Heart left ventricle (tissue), 16 donors: ENCODE data around the gene HARS1. TPM values are rescaled to one million over a fixed set of nuclear protein-coding genes. Genes with fewer than 3 reads are reported as not detected.

Experiments used
- ATAC-seq, 4 donors: fragments of 200-7000 bp; cut with Tn5 transposase; one replicate each; pipeline ENCODE4 v1.9.1; 2020 to 2022; ENCODE audit warnings: moderate library complexity in 4 of 4, mild to moderate bottlenecking in 3 of 4, moderate number of reproducible peaks in 1 of 4
- DNase-seq, 5 donors: peaks; one replicate each; pipeline ENCODE4 v3.0.0-alpha.2; 2020
- H3K27ac ChIP-seq, 12 donors: fragments of 200-600 bp; sonication (generic) in 4 of 12; one replicate each; pipeline versions ENCODE4 v1.5.0 to v1.8.0; 2016 to 2022; ENCODE audit warnings: mild to moderate bottlenecking in 2 of 12
- H3K27me3 ChIP-seq, 9 donors: fragments of 200-600 bp; sonication (generic) in 2 of 9; one replicate each; pipeline versions ENCODE4 v1.5.1 to v1.8.0; 2016 to 2022; ENCODE audit warnings: mild to moderate bottlenecking in 3 of 9
- H3K36me3 ChIP-seq, 9 donors: fragments of 200-600 bp; sonication (generic) in 2 of 9; one replicate each; pipeline versions ENCODE4 v1.5.0 to v1.8.0; 2018 to 2022; ENCODE audit warnings: mild to moderate bottlenecking in 2 of 9
- H3K4me1 ChIP-seq, 12 donors: fragments of 200-600 bp; sonication (generic) in 4 of 12; one replicate each; pipeline versions ENCODE4 v1.5.0 to v1.8.0; 2016 to 2022; ENCODE audit warnings: mild to moderate bottlenecking in 3 of 12
- H3K4me3 ChIP-seq, 12 donors: fragments of 200-600 bp; sonication (generic) in 4 of 12; one replicate each; pipeline versions ENCODE4 v1.5.0 to v1.8.0; 2017 to 2022; ENCODE audit warnings: mild to moderate bottlenecking in 9 of 12, moderate library complexity in 4 of 12
- H3K9me3 ChIP-seq, 12 donors: fragments of 200-600 bp; sonication (generic) in 4 of 12; one replicate each; pipeline versions ENCODE4 v1.5.0 to v1.8.0; 2016 to 2022; ENCODE audit warnings: mild to moderate bottlenecking in 1 of 12
- POLR2A ChIP-seq, 2 donors: fragments of 450-650 bp; IDR thresholded peaks; one replicate each; pipeline ENCODE4 v1.6.1; 2017; ENCODE audit warnings: antibody characterized with exemption in 2 of 2, mild to moderate bottlenecking in 2 of 2, moderate library complexity in 2 of 2
- WGBS, 4 donors: extraction: QIAGEN DNeasy Blood & Tissue Kit in 2 of 4; methylation state at CpG; one replicate each; pipeline versions ENCODE4 v1.1.5 to v1.1.7; 2013 to 2018; 5-methylcytosine and 5-hydroxymethylcytosine counted together
- intact Hi-C, 10 donors: fragments of 100-400 bp; cut with DNase I; formaldehyde crosslinking; loops; one replicate each; pipeline versions ENCODE4 v1.11.1 to v1.14.2; 2022
- polyA plus RNA-seq, 2 donors: library from polyadenylated mRNA; stranded (reverse); fragments of 200-250 nt; gene quantifications; one replicate each; pipeline ENCODE4 v1.2.3, GENCODE V29; 2013
- total RNA-seq, 9 donors: library from RNA; depleted of rRNA in 2 of 9; stranded (reverse); fragments of >200 nt in 2 of 9; fragmentation: NEBNext Ultra II Directional in 3 of 9; extraction: Animal tissue kit (Norgen Biotek cat#: 25700) in 3 of 9; gene quantifications; one replicate each; pipeline versions ENCODE4 v1.1.0 to v1.2.4, GENCODE V29; 2016 to 2023
- TF ChIP-seq, protein P1 (sequence below), 12 donors: fragments of 200-600 bp; sonication (generic) in 4 of 12; IDR thresholded peaks; one replicate each; pipeline versions ENCODE4 v1.5.0 to v1.8.0; 2018 to 2022; ENCODE audit warnings: antibody characterized with exemption in 12 of 12, mild to moderate bottlenecking in 5 of 12
- donor health status: ischemic (EF 13 %, LVEDD 7.1; RV severe dilation, severe dysfunction).
- donor health status: healthy with polysubstance abuse.
- donor health status: DM: no; HTN: yes; CAD: no.
- donor health status: DM: no; HTN: no; CAD: no.
- donor health status: ischemic (EF 25% LVEDD 6.9; RV normal size, moderate dysfunction).
- donor health status: ischemic (EF 25% LVEDD 5.7; RV mildly dilated, moderate dysfunction).
- donor health status: healthy.
- donor health status: DM: yes; HTN: yes; CAD: no.
- donor health status: ischemic (EF 35%, LVEDD 5.7; RV mildly dilated, moderate dysfunction).
- donor health status: nonischemic (EF 11% LVEDD 7.7; RV severe dilation, severe dysfunction).
- donor health status: DM: yes; HTN: yes; CAD: no.
- donor health status: PGD.
- donor health status: ischemic (EF 29% LVEDD 5.4; RV normal size, mild dysfunction).
- donor health status: nonischemic (EF 23%, LVEDD 6.1; RV moderate dilation, normal function).

HARS1 gene
- total and polyA plus RNA-seq, 11 donors: 31.3 to 58.6 (median 37.2) TPM

DNA sequence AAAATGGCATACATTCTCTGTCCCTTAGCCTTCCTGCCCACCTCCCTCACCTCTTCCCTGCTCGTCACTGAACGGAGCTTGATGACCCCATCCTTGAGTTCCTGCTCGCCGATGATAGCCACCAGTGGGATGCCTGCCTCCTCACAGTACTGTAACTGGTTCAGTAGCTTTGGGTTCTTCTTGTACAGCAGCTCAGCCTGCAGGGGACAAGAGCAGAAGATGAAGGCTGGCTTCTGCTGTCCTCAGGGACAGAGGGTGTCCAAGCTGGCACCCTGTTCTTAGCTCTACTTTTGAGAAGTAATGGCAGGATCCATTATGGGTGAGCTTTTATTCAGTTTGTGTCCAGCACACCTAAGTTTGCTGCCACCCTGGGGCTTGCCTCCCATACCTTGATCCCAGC, 16.5 kb downstream of the HARS1 start:
- Histone ChIP-seq H3K4me3 (no peak overlapping the region), H3K9me3 (no peaks in the 10 kb centered on the region), H3K36me3 (peaks cover 0 to 96% (median 87%) of the 10 kb centered on the region in 9 donors), H3K4me1 (peaks cover 0 to 3% (median 0%) of the 10 kb centered on the region in 12 donors), H3K27ac (no peak overlapping the region), H3K27me3 (no peaks in the 10 kb centered on the region)
- intact Hi-C loops: no loop called here
- DNase-seq: no peak
- TF ChIP-seq, protein P1, sequence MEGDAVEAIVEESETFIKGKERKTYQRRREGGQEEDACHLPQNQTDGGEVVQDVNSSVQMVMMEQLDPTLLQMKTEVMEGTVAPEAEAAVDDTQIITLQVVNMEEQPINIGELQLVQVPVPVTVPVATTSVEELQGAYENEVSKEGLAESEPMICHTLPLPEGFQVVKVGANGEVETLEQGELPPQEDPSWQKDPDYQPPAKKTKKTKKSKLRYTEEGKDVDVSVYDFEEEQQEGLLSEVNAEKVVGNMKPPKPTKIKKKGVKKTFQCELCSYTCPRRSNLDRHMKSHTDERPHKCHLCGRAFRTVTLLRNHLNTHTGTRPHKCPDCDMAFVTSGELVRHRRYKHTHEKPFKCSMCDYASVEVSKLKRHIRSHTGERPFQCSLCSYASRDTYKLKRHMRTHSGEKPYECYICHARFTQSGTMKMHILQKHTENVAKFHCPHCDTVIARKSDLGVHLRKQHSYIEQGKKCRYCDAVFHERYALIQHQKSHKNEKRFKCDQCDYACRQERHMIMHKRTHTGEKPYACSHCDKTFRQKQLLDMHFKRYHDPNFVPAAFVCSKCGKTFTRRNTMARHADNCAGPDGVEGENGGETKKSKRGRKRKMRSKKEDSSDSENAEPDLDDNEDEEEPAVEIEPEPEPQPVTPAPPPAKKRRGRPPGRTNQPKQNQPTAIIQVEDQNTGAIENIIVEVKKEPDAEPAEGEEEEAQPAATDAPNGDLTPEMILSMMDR (IDR thresholded peaks at IDR 0.05): no peak
- no peak for TF ChIP-seq POLR2A (IDR thresholded peaks at IDR 0.05)
- 92 to 100% (median 95%) methylated on average over 4 of the region's 4 CpGs for WGBS, 4 donors
- no peak for ATAC-seq

DNA sequence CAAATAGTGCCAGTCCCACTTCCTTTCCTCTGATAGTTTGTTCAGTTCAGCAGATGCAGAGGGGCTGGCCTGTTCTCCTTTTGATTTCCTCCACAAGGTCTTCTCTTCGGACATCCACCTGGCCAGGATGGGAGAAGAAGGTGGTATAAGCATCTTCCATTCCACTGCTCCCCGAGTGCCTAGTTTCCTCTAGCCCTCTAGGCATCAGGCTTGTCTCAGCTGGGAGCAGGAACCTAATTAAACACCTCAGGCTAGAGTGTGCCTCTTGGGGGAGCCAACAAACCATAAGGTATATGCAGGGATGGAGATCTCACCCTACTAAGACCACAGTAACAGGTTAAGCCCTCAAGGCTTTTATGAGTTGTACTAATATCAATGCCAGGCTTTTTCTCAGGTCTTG, 17.0 kb downstream of the HARS1 start:
- no peak overlapping the region for H3K4me3 ChIP-seq
- WGBS, 4 donors: 78 to 97% (median 91%) methylated on average over 2 of the region's 2 CpGs
- H3K36me3 ChIP-seq: peaks cover 0 to 96% (median 87%) of the 10 kb centered on the region in 9 donors
- DNase-seq (no peak), ATAC-seq (no peak)
- H3K27me3 ChIP-seq: no peaks in the 10 kb centered on the region
- peaks cover 0 to 3% (median 0%) of the 10 kb centered on the region in 12 donors for H3K4me1 ChIP-seq
- TF ChIP-seq, protein P1 (IDR thresholded peaks at IDR 0.05): no peak
- TF ChIP-seq POLR2A (IDR thresholded peaks at IDR 0.05): no peak
- intact Hi-C loops: no loop called here
- H3K27ac ChIP-seq: no peak overlapping the region
- H3K9me3 ChIP-seq: no peaks in the 10 kb centered on the region

DNA sequence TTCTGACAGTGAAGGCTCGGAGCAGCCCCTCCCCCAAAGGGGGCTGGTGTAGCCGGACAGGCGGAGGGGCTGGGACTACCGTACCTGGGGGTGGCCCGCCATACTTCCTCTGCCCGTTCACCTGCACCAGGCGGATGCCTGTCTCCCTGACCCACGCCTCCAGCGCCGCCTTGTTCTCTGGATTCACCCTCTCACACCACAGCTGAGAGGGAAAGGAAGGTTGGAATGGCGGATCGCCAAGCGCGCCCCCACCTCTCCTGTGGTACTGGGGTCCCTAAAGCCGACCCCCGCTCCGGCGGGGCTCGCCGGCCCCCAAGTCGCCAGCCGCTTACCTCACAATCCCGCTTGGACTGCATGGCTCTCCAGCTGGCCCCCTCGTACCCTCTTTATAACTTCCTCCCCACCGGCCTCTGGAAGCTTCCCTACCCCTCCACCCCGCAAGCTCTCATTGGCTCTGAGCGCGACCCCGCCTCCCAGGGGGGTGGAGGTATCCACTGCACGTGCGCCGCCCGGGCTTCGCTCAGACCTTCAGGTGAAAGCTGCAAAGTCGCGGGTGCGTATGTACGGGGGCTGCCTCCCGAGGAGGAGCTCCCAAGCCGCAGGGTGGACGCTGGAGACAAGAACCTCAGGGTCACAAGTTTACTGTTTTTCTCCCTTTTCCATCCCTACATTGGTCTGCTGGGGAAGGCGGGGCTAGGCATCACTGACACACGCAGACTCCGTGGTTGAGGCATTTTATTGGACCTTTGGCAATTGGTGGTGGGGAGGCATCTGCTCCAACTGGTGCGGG, 17.8 kb downstream of the HARS1 start, which contains the start of gene DND1:
Gene DND1 (minus strand): TSS at position 390 of the 790 bp plus-strand sequence. CDS start 34 bp downstream, at position 356.
- H3K4me1 ChIP-seq: peaks cover 0 to 3% (median 0%) of the 10 kb centered on the region in 12 donors
- TF ChIP-seq POLR2A (IDR thresholded peaks at IDR 0.05): no peak
- TF ChIP-seq, protein P1 (IDR thresholded peaks at IDR 0.05): no peak
- ATAC-seq (peak in 2 of 4 donors; percentile 3 to 15), DNase-seq (no peak)
- WGBS, 4 donors: 86 to 92% (median 88%) methylated on average over 42 to 45 of the region's 45 CpGs
- no peaks in the 10 kb centered on the region for H3K27me3 ChIP-seq
- intact Hi-C loops: no loop called here
- no peaks in the 10 kb centered on the region for H3K9me3 ChIP-seq
- peak within 1 kb of the TSS in 3 of 12 donors; percentile 24 to 31 (median 26) for H3K4me3 ChIP-seq
- peaks cover 0 to 96% (median 88%) of the 10 kb centered on the region in 9 donors for H3K36me3 ChIP-seq
- H3K27ac ChIP-seq: no peak within 1 kb of the TSS

DNA sequence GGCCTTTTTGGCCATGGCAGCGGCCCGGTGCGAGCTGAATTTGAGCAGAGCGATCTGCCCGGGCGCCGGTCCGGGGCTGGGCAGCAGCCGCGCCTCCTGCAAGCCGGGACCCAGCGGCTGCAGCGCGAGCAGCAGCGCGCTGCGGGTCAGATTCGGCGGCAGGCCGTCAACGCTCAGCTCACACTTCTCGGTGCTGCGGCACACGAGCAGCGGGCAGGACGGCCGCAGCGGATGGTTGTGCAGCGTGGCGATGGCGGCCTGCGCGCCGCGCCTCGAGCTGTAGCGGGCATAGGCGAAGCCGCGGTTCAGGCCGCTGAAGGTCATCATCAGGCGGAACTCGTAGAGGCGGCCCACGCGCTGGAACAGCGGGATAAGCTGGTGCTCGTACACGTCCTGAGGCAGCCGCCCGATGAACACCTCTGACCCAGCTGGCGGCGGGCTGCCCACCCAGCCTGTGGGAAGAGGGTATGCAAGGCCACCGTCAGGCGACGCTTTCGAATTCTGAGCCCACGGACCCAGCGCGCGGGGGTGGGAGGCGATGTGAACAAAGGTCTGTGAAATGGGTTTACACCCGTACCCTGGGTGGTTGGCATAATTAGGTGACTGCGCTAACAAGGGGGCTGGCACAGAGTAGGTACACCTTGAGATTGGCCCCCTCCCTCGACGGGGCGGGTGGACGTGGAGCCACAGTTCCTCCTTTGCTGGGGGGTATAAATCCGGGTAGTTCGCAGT, 18.5 kb downstream of the HARS1 start:
- peak in 3 of 4 donors; percentile 30 to 46 (median 43) for ATAC-seq
- Histone ChIP-seq H3K27me3 (no peaks in the 10 kb centered on the region), H3K27ac (no peak overlapping the region), H3K9me3 (no peaks in the 10 kb centered on the region), H3K4me3 (peak overlapping the region in 3 of 12 donors; percentile 24 to 31 (median 26)), H3K4me1 (peaks cover 0 to 4% (median 0%) of the 10 kb centered on the region in 12 donors), H3K36me3 (peaks cover 0 to 95% (median 89%) of the 10 kb centered on the region in 9 donors)
- intact Hi-C loops: no loop called here
- TF ChIP-seq, protein P1 (IDR thresholded peaks at IDR 0.05): no peak
- TF ChIP-seq POLR2A (IDR thresholded peaks at IDR 0.05): no peak
- WGBS, 4 donors: 60 to 66% (median 65%) methylated on average over 67 to 70 of the region's 70 CpGs
- DNase-seq: peak in 3 of 5 donors; percentile 34 to 66 (median 57)
